ENCODE measurements around the gene HAGH.

The HAGH gene

DNA sequence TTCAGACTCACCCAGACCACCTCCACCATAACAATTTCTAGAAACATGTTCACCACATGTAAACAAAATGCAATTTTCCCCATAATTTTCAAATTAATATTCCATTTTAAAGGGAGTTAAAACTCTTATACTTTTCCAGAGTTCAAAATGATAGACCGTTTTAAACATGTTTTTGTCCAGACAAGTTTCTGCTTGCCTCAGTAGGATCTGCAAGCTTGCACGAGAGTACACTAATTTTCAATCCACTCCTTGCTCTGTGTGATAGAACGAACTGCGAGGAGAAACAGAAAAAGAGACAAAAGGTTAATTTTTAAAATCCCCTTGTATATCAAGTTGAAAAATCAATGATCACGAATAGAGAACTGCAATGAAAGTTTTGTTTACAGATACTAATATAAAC lies 7.5 kb upstream of the HAGH start:
- no peak overlapping the region for H3K4me3 ChIP-seq (ENCODE audit: low read depth, low read length)
- TF ChIP-seq MYC (IDR thresholded peaks at IDR 0.05; ENCODE audit: low read depth, low read length): no peak
- TF ChIP-seq CTCF (IDR thresholded peaks at IDR 0.05; ENCODE audit: low read depth, low read length): no peak
- no peak for TF ChIP-seq POLR2A (IDR thresholded peaks at IDR 0.05; ENCODE audit: extremely low read depth, insufficient read length)
- TF ChIP-seq, protein P1, sequence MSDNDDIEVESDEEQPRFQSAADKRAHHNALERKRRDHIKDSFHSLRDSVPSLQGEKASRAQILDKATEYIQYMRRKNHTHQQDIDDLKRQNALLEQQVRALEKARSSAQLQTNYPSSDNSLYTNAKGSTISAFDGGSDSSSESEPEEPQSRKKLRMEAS (IDR thresholded peaks at IDR 0.05; ENCODE audit: low read depth, low read length): no peak

DNA sequence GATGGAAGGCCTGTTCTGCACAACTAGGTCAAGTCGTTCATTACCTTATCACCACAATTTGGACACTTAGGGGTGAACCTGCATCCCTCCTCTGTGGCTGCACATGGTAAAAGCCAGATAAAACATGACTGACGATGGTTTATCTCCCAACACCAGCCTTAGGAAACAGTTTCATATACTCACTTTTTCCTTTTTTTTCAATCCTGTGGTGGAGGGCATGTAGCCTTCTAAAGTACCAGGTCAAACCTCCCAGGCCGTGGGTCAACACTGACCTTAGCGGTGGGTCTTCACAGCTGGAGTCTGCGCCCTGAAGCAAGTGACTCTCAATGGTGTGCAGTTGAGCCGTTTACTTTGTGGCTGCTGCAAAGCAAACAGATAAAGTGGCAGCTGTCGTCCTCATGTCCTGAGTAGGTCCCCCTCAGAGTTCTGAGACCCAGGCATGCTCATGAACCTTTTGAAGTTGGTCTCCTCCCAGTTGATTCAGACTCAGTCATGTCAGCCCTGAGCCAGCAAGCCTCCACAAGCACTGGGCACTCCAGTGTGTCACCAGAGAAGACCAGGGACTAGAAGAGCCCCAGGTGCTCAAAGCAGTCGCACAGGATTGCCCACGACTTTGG lies 6.3 kb upstream of the HAGH start:
- DNase-seq (ENCODE audit: low read depth): no peak
- H3K4me3 ChIP-seq (ENCODE audit: low read depth, low read length): no peak overlapping the region
- TF ChIP-seq MYC (IDR thresholded peaks at IDR 0.05; ENCODE audit: low read depth, low read length): no peak
- TF ChIP-seq, protein P1 (IDR thresholded peaks at IDR 0.05; ENCODE audit: low read depth, low read length): no peak
- no peak for TF ChIP-seq CTCF (IDR thresholded peaks at IDR 0.05; ENCODE audit: low read depth, low read length)
- no peak for TF ChIP-seq POLR2A (IDR thresholded peaks at IDR 0.05; ENCODE audit: extremely low read depth, insufficient read length)

More for the DNA sequence above, 7.5 kb upstream of the HAGH start:
- DNase-seq (ENCODE audit: low read depth): no peak

DNA sequence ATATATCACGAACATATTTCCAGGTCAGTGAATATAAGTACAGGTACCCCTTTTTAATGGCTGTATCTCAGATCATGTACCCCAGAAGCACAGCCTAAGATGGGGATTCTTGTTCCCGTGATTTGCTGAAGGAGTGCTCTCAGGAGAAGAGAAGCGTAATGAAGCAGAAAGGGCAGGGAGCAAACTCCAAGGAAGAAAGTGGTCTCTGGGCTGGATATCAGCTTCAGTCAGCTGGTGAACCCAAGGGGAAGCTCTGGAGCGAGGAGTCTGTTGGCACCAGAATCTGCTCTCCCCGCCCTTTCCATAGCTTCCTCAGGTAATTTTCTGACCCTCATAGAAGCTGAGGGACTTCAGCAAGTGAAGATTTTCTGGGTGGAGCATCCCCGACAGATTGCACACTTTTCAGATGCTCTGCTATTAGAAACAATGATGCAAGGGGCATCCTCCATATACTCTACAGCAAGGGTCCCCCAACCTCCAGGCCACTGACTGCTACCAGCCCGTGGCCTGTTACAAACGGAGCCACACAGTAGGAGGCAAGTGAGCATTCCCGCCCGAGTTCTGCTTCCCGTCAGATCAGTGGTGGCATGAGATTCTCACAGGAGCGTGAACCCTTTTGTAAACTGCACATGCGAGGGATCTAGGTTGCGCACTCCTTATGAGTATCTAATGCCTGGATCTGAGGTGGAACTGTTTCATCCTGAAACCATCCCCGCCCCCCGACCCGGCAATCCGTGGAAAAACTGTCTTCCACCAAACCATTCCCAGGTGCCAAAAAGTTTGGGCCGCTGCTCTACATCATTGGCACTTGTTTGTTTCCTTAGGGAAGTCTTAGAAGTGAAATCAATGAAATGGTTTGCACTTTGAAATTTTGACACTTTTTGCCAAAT lies 4.8 kb upstream of the HAGH start:
- H3K4me3 ChIP-seq (ENCODE audit: low read depth, low read length): no peak overlapping the region
- DNase-seq (ENCODE audit: low read depth): no peak
- TF ChIP-seq CTCF (IDR thresholded peaks at IDR 0.05; ENCODE audit: low read depth, low read length) (no peak), MYC (IDR thresholded peaks at IDR 0.05; ENCODE audit: low read depth, low read length) (no peak), POLR2A (IDR thresholded peaks at IDR 0.05; ENCODE audit: extremely low read depth, insufficient read length) (no peak)
- TF ChIP-seq, protein P1 (IDR thresholded peaks at IDR 0.05; ENCODE audit: low read depth, low read length): no peak

GRCh38 chr16:1830213-1830612 lies 3.6 kb upstream of the HAGH start:
- no peak overlapping the region for H3K4me3 ChIP-seq (ENCODE audit: low read depth, low read length)
- TF ChIP-seq POLR2A (IDR thresholded peaks at IDR 0.05; ENCODE audit: extremely low read depth, insufficient read length) (no peak), CTCF (IDR thresholded peaks at IDR 0.05; ENCODE audit: low read depth, low read length) (no peak), MYC (IDR thresholded peaks at IDR 0.05; ENCODE audit: low read depth, low read length) (no peak)
- TF ChIP-seq, protein P1 (IDR thresholded peaks at IDR 0.05; ENCODE audit: low read depth, low read length): no peak
- no peak for DNase-seq (ENCODE audit: low read depth)

DNA sequence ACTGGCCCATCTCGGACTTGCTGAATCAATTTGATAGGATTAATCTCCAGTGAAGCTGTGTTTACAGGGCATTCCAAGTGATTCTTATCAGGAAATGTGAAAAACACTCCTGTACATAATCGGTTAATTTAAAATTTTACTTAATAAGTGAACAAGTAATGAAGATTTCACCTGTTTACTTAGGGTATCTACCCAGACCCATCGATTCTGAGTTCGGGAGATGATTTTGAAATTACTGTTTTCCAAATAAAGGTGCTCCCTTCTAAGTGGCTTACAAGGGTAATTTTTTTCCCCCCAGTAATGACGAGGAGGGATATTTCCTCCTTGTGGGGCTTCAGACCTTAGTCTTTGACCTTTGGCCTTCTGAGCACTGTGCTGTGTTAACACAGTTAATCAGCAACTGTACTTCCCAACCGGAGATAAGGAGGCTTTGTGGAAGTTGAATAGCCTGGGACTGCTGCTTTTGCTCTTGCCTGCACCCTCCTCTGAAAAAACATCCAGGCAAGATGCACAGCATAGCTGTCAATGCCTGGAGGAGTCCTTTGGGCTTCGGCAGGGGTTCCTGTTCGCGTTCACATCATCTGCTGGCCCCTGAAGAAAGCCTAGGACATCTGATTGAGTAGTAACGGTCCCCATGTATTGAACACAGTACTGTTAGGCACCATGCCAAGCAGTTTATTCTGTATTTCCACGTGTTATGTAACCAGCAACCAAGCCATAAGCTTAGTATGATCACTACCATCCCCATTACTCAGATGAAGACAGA lies 2.2 kb upstream of the HAGH start:
- no peak for DNase-seq (ENCODE audit: low read depth)
- H3K4me3 ChIP-seq (ENCODE audit: low read depth, low read length): peak overlapping the region; percentile 96
- TF ChIP-seq POLR2A (IDR thresholded peaks at IDR 0.05; ENCODE audit: extremely low read depth, insufficient read length) (no peak), MYC (IDR thresholded peaks at IDR 0.05; ENCODE audit: low read depth, low read length) (no peak), CTCF (IDR thresholded peaks at IDR 0.05; ENCODE audit: low read depth, low read length) (no peak)
- TF ChIP-seq, protein P1 (IDR thresholded peaks at IDR 0.05; ENCODE audit: low read depth, low read length): no peak
